Measurements from ENCODE around the gene GANC. TPM values are rescaled to one million over a fixed set of nuclear protein-coding genes. Genes with fewer than 3 reads are reported as not detected.
"Not testable (repeated sequence)": the region's sequence is repeated elsewhere in the genome, so short reads cannot be mapped to it uniquely, and the experiment has no call there.

GANC gene
- total RNA-seq, 2 experiments from 2014 or later, result 27.9 to 31.7 TPM

GRCh38 chr15:42331235-42331634 is 58.2 kb downstream of the GANC start:
- H2AFZ ChIP-seq (ENCODE audit: low read length), result no peak overlapping the region
- no peak overlapping the region for H3K27ac ChIP-seq (ENCODE audit: low read depth, low read length, poor library complexity, severe bottlenecking)
- H4K20me1 ChIP-seq (ENCODE audit: insufficient read depth, low read length), result no peaks in the 10 kb centered on the region
- intact Hi-C loops (cut with micrococcal nuclease; ENCODE audit: unreplicated experiment), result no loop called here
- no peak overlapping the region for H3K4me2 ChIP-seq (ENCODE audit: low read length)
- no peak for DNase-seq (ENCODE audit: low spot score)
- no peaks in the 10 kb centered on the region for H3K4me1 ChIP-seq (ENCODE audit: insufficient read depth, low read length, poor library complexity, severe bottlenecking)
- peaks cover 3% of the 10 kb centered on the region for H3K36me3 ChIP-seq (ENCODE audit: insufficient read depth, low read length)
- H3K9me2 ChIP-seq (ENCODE audit: insufficient read depth, low read length), result no peaks in the 10 kb centered on the region
- ChIA-PET CTCF (ENCODE audit: unreplicated experiment) (no interaction called here), POLR2A (no interaction called here)
- peaks cover 15% of the 10 kb centered on the region for H3K9me3 ChIP-seq (ENCODE audit: low read length)
- BruUV-seq (replicated peaks), result no TSS peak
- no peak overlapping the region for H3K4me3 ChIP-seq (ENCODE audit: low read depth, low read length, poor library complexity, severe bottlenecking)
- no peaks in the 10 kb centered on the region for H3K79me2 ChIP-seq (ENCODE audit: insufficient read depth, low read depth, low read length)
- TF ChIP-seq CTCF (conservative IDR thresholded peaks at IDR 0.05; ENCODE audit: low read length) (no peak), EZH2phosphoT487 (IDR thresholded peaks at IDR 0.05; ENCODE audit: borderline replicate concordance, low read depth, low read length) (no peak)

DNA sequence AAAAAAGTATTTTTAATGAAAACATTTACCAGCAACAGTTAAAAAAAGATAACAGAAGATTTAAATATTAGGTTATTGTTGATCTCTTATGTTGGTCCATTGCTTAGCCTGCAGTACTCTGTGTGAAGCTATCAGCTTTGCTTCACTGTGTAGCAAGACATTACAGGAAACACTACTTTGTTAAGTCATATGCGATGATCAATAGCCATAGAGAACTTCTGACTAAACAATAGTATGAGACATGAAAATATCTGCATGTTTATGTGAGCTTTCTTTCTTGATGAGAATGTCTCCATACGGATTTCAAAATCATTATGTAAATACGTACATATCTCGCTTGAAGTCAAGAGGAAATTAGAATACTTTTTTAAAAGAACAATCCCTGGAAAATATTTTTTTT is 59.3 kb downstream of the GANC start:
- Histone ChIP-seq H3K4me2 (ENCODE audit: low read length) (no peak overlapping the region), H3K9me3 (ENCODE audit: low read length) (peaks cover 15% of the 10 kb centered on the region), H3K4me3 (ENCODE audit: low read depth, low read length, poor library complexity, severe bottlenecking) (no peak overlapping the region), H4K20me1 (ENCODE audit: insufficient read depth, low read length) (no peaks in the 10 kb centered on the region), H3K9me2 (ENCODE audit: insufficient read depth, low read length) (no peaks in the 10 kb centered on the region), H2AFZ (ENCODE audit: low read length) (no peak overlapping the region), H3K36me3 (ENCODE audit: insufficient read depth, low read length) (peaks cover 3% of the 10 kb centered on the region), H3K79me2 (ENCODE audit: insufficient read depth, low read depth, low read length) (no peaks in the 10 kb centered on the region), H3K4me1 (ENCODE audit: insufficient read depth, low read length, poor library complexity, severe bottlenecking) (no peaks in the 10 kb centered on the region), H3K27ac (ENCODE audit: low read depth, low read length, poor library complexity, severe bottlenecking) (no peak overlapping the region)
- TF ChIP-seq EZH2phosphoT487 (IDR thresholded peaks at IDR 0.05; ENCODE audit: borderline replicate concordance, low read depth, low read length) (no peak), CTCF (conservative IDR thresholded peaks at IDR 0.05; ENCODE audit: low read length) (no peak)
- ChIA-PET CTCF (ENCODE audit: unreplicated experiment) (no interaction called here), POLR2A (no interaction called here)
- no peak for DNase-seq (ENCODE audit: low spot score)
- intact Hi-C loops (cut with micrococcal nuclease; ENCODE audit: unreplicated experiment), result no loop called here
- no TSS peak for BruUV-seq (replicated peaks)

- Histone ChIP-seq H3K36me3 (ENCODE audit: insufficient read depth, low read length) (peaks cover 3% of the 10 kb centered on the region), H3K27ac (ENCODE audit: low read depth, low read length, poor library complexity, severe bottlenecking) (no peak overlapping the region), H3K9me2 (ENCODE audit: insufficient read depth, low read length) (no peaks in the 10 kb centered on the region), H4K20me1 (ENCODE audit: insufficient read depth, low read length) (no peaks in the 10 kb centered on the region), H3K4me3 (ENCODE audit: low read depth, low read length, poor library complexity, severe bottlenecking) (no peak overlapping the region), H3K4me2 (ENCODE audit: low read length) (no peak overlapping the region), H3K9me3 (ENCODE audit: low read length) (peaks cover 15% of the 10 kb centered on the region), H3K79me2 (ENCODE audit: insufficient read depth, low read depth, low read length) (no peaks in the 10 kb centered on the region), H3K4me1 (ENCODE audit: insufficient read depth, low read length, poor library complexity, severe bottlenecking) (no peaks in the 10 kb centered on the region), H2AFZ (ENCODE audit: low read length) (no peak overlapping the region)
- intact Hi-C loops (cut with micrococcal nuclease; ENCODE audit: unreplicated experiment), result no loop called here
- BruUV-seq (replicated peaks), result no TSS peak
- TF ChIP-seq EZH2phosphoT487 (IDR thresholded peaks at IDR 0.05; ENCODE audit: borderline replicate concordance, low read depth, low read length) (no peak), CTCF (conservative IDR thresholded peaks at IDR 0.05; ENCODE audit: low read length) (no peak)
- ChIA-PET CTCF (ENCODE audit: unreplicated experiment) (no interaction called here), POLR2A (no interaction called here)
- no peak for DNase-seq (ENCODE audit: low spot score)
Observed at GRCh38 chr15:42335074-42335473, 62.1 kb downstream of the GANC start.

DNA sequence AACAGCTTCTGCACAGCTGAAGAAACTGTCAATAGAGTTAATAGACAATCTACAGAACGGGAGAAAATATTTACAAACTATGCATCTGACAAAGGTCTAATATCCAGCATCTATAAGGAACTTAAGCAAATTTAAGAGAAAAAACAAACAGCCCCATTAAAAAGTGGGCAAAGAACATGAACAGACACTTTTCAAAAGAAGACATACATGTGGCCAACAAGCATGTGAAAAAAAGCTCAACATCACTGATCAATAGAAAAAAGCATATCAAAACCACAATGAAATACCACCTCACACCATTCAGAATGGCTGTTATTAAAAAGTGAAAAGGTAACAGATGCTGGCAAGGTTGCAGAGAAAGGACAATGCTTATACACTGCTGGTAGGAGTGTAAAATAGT is 63.6 kb downstream of the GANC start:
- POLR2A ChIA-PET; intact Hi-C loops (cut with micrococcal nuclease; ENCODE audit: unreplicated experiment); CTCF ChIA-PET (ENCODE audit: unreplicated experiment); H2AFZ ChIP-seq (ENCODE audit: low read length); H3K4me2 ChIP-seq (ENCODE audit: low read length); H3K4me1 ChIP-seq (ENCODE audit: insufficient read depth, low read length, poor library complexity, severe bottlenecking); BruUV-seq (replicated peaks); H3K36me3 ChIP-seq (ENCODE audit: insufficient read depth, low read length); H3K9me2 ChIP-seq (ENCODE audit: insufficient read depth, low read length); DNase-seq (ENCODE audit: low spot score); H3K79me2 ChIP-seq (ENCODE audit: insufficient read depth, low read depth, low read length); H3K4me3 ChIP-seq (ENCODE audit: low read depth, low read length, poor library complexity, severe bottlenecking); H4K20me1 ChIP-seq (ENCODE audit: insufficient read depth, low read length); H3K27ac ChIP-seq (ENCODE audit: low read depth, low read length, poor library complexity, severe bottlenecking): not testable (repeated sequence)
- H3K9me3 ChIP-seq (ENCODE audit: low read length), result peaks cover 15% of the 10 kb centered on the region

GRCh38 chr15:42337104-42337503 is 64.1 kb downstream of the GANC start:
- H2AFZ ChIP-seq (ENCODE audit: low read length); H3K27ac ChIP-seq (ENCODE audit: low read depth, low read length, poor library complexity, severe bottlenecking); H3K4me1 ChIP-seq (ENCODE audit: insufficient read depth, low read length, poor library complexity, severe bottlenecking); BruUV-seq (replicated peaks); H3K4me3 ChIP-seq (ENCODE audit: low read depth, low read length, poor library complexity, severe bottlenecking); intact Hi-C loops (cut with micrococcal nuclease; ENCODE audit: unreplicated experiment); POLR2A ChIA-PET; H3K4me2 ChIP-seq (ENCODE audit: low read length); CTCF ChIA-PET (ENCODE audit: unreplicated experiment); H3K79me2 ChIP-seq (ENCODE audit: insufficient read depth, low read depth, low read length); H3K9me2 ChIP-seq (ENCODE audit: insufficient read depth, low read length); H3K36me3 ChIP-seq (ENCODE audit: insufficient read depth, low read length); H4K20me1 ChIP-seq (ENCODE audit: insufficient read depth, low read length); DNase-seq (ENCODE audit: low spot score): not testable (repeated sequence)
- H3K9me3 ChIP-seq (ENCODE audit: low read length), result peaks cover 15% of the 10 kb centered on the region
